LNCaP clone FGC (cell line): ENCODE measurements around the gene HORMAD2.

Experiments used
- DNase-seq: peaks from one replicate; pipeline ENCODE4 v3.0.0-alpha.2; 2011; ENCODE audit warnings: low read depth
- H3K4me3 ChIP-seq: 2 replicates; pipeline ENCODE4 v1.5.1; 2011; ENCODE audit warnings: mild to moderate bottlenecking, low read depth, low read length, control low read depth
- TF ChIP-seq, protein P1 (sequence below): IDR thresholded peaks from 2 replicates; pipeline ENCODE4 v1.5.1; 2012; ENCODE audit warnings: mild to moderate bottlenecking; ENCODE audit not compliant: control insufficient read depth, insufficient read depth; ENCODE audit errors: extremely low read depth

Gene HORMAD2

DNA sequence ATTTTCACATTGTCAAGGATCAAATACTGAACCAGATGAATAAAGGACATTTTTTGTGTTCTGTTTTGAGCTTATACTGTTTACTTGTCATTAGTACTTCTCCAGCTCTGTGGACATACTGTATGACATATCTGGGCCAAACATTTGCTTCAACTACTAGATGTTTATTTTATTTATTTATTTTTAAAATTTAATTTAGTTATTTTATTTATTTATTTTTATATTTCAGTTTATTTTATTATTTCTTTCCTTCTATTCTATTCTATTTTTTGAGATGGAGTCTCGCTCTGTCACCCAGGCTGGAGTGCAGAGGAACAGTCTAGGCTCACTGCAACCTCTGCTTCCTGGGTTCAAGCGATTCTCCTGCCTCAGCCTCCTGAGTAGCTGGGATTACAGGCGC, 37.0 kb downstream of the HORMAD2 start:
- no peak for DNase-seq
- TF ChIP-seq, protein P1, sequence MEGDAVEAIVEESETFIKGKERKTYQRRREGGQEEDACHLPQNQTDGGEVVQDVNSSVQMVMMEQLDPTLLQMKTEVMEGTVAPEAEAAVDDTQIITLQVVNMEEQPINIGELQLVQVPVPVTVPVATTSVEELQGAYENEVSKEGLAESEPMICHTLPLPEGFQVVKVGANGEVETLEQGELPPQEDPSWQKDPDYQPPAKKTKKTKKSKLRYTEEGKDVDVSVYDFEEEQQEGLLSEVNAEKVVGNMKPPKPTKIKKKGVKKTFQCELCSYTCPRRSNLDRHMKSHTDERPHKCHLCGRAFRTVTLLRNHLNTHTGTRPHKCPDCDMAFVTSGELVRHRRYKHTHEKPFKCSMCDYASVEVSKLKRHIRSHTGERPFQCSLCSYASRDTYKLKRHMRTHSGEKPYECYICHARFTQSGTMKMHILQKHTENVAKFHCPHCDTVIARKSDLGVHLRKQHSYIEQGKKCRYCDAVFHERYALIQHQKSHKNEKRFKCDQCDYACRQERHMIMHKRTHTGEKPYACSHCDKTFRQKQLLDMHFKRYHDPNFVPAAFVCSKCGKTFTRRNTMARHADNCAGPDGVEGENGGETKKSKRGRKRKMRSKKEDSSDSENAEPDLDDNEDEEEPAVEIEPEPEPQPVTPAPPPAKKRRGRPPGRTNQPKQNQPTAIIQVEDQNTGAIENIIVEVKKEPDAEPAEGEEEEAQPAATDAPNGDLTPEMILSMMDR = no peak
- H3K4me3 ChIP-seq = no peak overlapping the region

DNA sequence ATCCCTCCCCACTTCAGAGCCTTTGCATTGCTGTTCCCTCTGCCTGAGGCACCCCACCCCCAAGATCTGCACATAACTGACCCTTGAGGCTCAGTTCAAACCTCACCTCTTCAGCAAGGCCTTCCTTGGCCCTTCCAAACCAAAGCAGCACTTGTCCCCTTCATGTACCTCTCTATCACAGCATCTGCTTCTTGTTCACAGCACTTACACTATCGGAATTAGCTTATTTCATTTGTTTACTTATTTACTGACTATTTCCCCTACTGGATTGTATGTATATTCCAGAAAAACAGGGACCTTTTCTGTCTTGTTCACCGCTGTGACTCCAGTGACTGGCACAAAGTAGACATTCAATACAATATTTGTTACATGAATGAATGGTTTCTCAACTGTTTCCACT, 38.0 kb downstream of the HORMAD2 start:
- TF ChIP-seq, protein P1 = no peak
- no peak overlapping the region for H3K4me3 ChIP-seq
- no peak for DNase-seq

DNA sequence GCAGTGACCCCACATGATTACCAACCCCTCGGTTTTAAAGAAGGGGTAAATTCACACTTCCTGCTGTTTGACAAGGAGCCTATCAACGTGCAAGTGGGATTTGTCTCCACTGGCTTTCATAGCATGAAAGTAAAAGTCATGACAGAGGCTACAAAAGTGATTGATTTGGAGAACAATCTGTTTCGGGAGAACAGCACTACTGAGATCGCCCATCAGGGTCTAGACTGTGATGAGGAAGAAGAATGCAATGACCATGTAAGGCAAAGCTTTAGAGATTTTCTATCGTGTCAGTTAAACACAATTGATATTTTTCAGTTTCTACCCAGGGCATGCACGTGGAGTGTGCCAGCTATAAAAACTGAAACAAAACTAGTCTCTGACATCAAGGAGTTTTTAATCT, 41.7 kb downstream of the HORMAD2 start:
- TF ChIP-seq, protein P1 = no peak
- no peak for DNase-seq
- H3K4me3 ChIP-seq = no peak overlapping the region

DNA sequence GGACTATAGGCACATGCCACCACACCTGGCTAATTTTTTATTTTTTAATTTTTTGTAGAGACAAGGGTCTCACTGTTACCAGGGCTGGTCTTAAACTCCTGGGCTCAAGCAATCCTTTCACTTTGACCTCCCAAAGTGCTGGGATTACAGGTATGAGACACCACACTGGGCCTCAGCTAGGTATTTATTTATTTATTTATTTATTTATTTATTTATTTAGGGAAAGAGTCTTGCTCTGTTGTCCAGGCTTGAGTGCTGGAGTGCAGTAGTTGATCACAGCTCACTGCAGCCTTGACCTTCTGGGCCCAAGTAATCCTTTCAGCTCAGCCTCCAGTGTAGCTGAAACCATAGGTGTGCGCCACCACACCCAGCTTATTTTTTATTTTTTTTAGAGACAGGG, 43.2 kb downstream of the HORMAD2 start:
- no peak overlapping the region for H3K4me3 ChIP-seq
- DNase-seq = no peak
- TF ChIP-seq, protein P1 = no peak

DNA sequence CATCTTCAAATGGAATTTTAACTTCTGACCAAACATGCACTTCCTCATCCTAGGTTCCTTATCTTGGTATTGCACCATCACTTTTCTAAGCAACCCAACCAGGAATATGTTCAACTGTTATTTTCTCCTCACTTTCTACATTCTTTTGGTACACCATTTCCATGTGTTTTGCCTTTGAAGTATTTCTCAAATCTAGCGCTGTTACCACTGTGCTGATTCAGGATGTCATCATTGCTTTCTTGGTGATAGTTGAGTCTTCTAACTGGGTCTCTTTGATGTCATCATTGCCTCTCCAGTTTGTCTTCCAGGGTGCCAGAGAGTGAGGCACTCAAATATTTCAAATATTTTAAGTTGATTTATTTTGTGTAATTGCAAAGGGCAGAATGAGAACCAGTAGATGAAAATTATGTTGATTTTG, 47.5 kb downstream of the HORMAD2 start:
- no peak for DNase-seq
- H3K4me3 ChIP-seq = no peak overlapping the region
- TF ChIP-seq, protein P1 = no peak

DNA sequence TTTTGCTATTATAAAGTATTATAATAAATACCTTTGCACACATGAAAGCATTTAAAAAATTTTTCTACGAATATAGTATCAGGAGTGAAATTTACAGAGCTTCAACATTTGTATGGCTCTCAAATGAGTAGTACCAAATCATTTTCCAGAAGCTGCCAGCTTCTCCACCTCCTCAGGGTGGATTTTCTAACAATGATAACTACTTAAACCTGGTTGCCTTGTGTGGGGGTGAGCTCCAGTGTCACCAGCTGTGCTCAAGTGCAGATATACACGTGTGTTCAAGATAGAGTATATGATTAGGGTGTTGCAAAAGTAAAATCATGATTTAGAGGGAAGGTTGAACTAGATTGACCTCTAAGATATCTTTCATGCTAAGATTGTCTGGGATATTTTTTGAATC, 48.2 kb downstream of the HORMAD2 start:
- TF ChIP-seq, protein P1 = no peak
- DNase-seq = no peak
- H3K4me3 ChIP-seq = no peak overlapping the region

DNA sequence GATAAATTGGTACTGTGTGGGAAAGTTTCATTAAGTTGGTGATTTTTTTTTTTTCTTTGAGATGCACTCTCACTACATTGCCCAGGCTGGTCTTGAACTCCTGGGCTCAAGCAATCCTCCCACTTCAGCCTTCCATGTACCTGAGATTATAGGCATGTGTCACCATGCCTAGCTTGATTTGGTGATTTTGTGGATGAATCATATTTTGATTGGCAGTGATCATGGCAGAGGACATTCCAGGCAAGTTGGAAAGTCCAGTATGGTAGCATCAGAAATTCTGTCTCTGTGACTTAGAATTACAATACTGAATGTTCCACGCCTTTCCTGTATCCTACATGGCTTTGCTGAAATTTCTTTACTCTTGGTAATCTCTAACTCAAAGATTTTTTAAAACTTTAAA, 49.4 kb downstream of the HORMAD2 start:
- no peak overlapping the region for H3K4me3 ChIP-seq
- no peak for DNase-seq
- TF ChIP-seq, protein P1 = no peak
